GM23338 (cell line): ENCODE data around the gene CDC14A. TPM values are rescaled to one million over a fixed set of nuclear protein-coding genes. Genes with fewer than 3 reads are reported as not detected.

Experiments
- ATAC-seq: fragments of 200-7000 bp; cut with Tn5 transposase; 3 replicates; pipeline ENCODE4 v1.9.1; 2020
- DNase-seq: peaks from one replicate; pipeline ENCODE4 v3.0.0-alpha.2; 2015; ENCODE audit warnings: low spot score
- H2AFZ ChIP-seq: fragments of 200-600 bp; sonication (generic); 2 replicates; pipeline ENCODE4 v1.8.0; 2016; ENCODE audit warnings: antibody characterized with exemption, mild to moderate bottlenecking, moderate library complexity
- H3F3A ChIP-seq: fragments of 200-600 bp; sonication (generic); replicated peaks from 2 replicates; pipeline ENCODE4 v1.8.0; 2017; ENCODE audit warnings: antibody characterized with exemption, mixed run types, low read depth
- H3K27ac ChIP-seq: fragments of 200-600 bp; sonication (generic); 2 replicates; pipeline ENCODE4 v1.6.1; 2016; ENCODE audit warnings: low read depth
- H3K27me3 ChIP-seq: fragments of 200-600 bp; sonication (generic); 2 replicates; pipeline ENCODE4 v1.8.0; 2016; ENCODE audit warnings: mild to moderate bottlenecking, mixed run types, moderate library complexity; ENCODE audit not compliant: insufficient read depth
- H3K36me3 ChIP-seq: fragments of 200-600 bp; sonication (generic); 2 replicates; pipeline ENCODE4 v1.8.0; 2016; ENCODE audit warnings: mild to moderate bottlenecking; ENCODE audit not compliant: insufficient read depth
- H3K4me1 ChIP-seq: fragments of 200-600 bp; sonication (generic); 2 replicates; pipeline ENCODE4 v1.8.0; 2016; ENCODE audit warnings: mild to moderate bottlenecking, moderate library complexity; ENCODE audit not compliant: insufficient read depth
- H3K4me2 ChIP-seq: fragments of 200-600 bp; sonication (generic); 2 replicates; pipeline ENCODE4 v1.7.1; 2017; ENCODE audit warnings: mixed run types
- H3K4me3 ChIP-seq: fragments of 200-600 bp; sonication (generic); 2 replicates; pipeline ENCODE4 v1.6.1; 2016; ENCODE audit warnings: mixed run types
- H3K79me2 ChIP-seq: fragments of 200-600 bp; sonication (generic); replicated peaks from 2 replicates; pipeline ENCODE4 v1.8.0; 2017; ENCODE audit warnings: mild to moderate bottlenecking; ENCODE audit not compliant: insufficient read depth
- H3K9me2 ChIP-seq: fragments of 200-600 bp; sonication (generic); 2 replicates; pipeline ENCODE4 v1.8.0; 2017; ENCODE audit not compliant: insufficient read depth
- H4K20me1 ChIP-seq: fragments of 200-600 bp; sonication (generic); replicated peaks from 2 replicates; pipeline ENCODE4 v1.8.0; 2017; ENCODE audit warnings: mild to moderate bottlenecking; ENCODE audit not compliant: insufficient read depth
- H3K27ac Mint-ChIP-seq: 2 replicates; pipeline ENCODE4 v1.8.0; 2020; ENCODE audit warnings: inconsistent platforms, mild to moderate bottlenecking, moderate library complexity, mixed read lengths
- H3K27me3 Mint-ChIP-seq: 3 replicates; pipeline ENCODE4 v1.8.0; 2022; ENCODE audit warnings: low read depth, mild to moderate bottlenecking, moderate library complexity, mixed read lengths, inconsistent platforms; ENCODE audit not compliant: insufficient read depth, poor library complexity
- H3K36me3 Mint-ChIP-seq: 3 replicates; pipeline ENCODE4 v1.8.0; 2021; ENCODE audit warnings: low read depth, mild to moderate bottlenecking, inconsistent platforms, moderate library complexity, mixed read lengths
- H3K4me1 Mint-ChIP-seq: 3 replicates; pipeline ENCODE4 v1.8.0; 2020; ENCODE audit warnings: mild to moderate bottlenecking, inconsistent platforms, mixed read lengths
- H3K4me3 Mint-ChIP-seq: 3 replicates; pipeline ENCODE4 v1.8.0; 2021; ENCODE audit warnings: moderate library complexity, mild to moderate bottlenecking, inconsistent platforms, mixed read lengths
- H3K9me3 Mint-ChIP-seq: 3 replicates; pipeline ENCODE4 v1.8.0; 2020; ENCODE audit warnings: moderate library complexity, mild to moderate bottlenecking, inconsistent platforms, mixed read lengths
- CREB1 ChIP-seq: fragments of 250-450 bp; sonication (Bioruptor Pico); IDR thresholded peaks from 2 replicates; pipeline ENCODE4 v1.5.0; 2020; ENCODE audit warnings: low read depth, mild to moderate bottlenecking, moderate library complexity
- CTCF ChIP-seq, 2 experiments: fragments of 200-600 bp in 1 of 2; sonication (generic) in 1 of 2; conservative IDR thresholded peaks; 2 replicates each; pipeline versions ENCODE4 v1.5.1 to v1.6.1; 2016 to 2017; ENCODE audit warnings: antibody characterized with exemption in 2 of 2, low read depth in 2 of 2, mild to moderate bottlenecking in 2 of 2, moderate library complexity in 1 of 2
- ETS1 ChIP-seq: IDR thresholded peaks from 2 replicates; pipeline ENCODE4 v1.6.1; 2016; ENCODE audit warnings: antibody characterized with exemption
- EZH2 ChIP-seq: fragments of 200-600 bp; sonication (generic); IDR thresholded peaks from one replicate; pipeline ENCODE4 v1.8.0; 2017; ENCODE audit warnings: antibody characterized with exemption, mild to moderate bottlenecking, low read depth; ENCODE audit not compliant: unreplicated experiment
- EZH2phosphoT487 ChIP-seq: fragments of 200-600 bp; sonication (generic); IDR thresholded peaks from one replicate; pipeline ENCODE4 v1.8.1; 2018; ENCODE audit warnings: antibody characterized with exemption; ENCODE audit not compliant: unreplicated experiment
- JUNB ChIP-seq: IDR thresholded peaks from one replicate; pipeline ENCODE4 v1.6.1; 2016; ENCODE audit warnings: antibody characterized with exemption; ENCODE audit not compliant: unreplicated experiment
- NANOG ChIP-seq: IDR thresholded peaks from 2 replicates; pipeline ENCODE4 v1.6.1; 2016; ENCODE audit warnings: antibody characterized with exemption, borderline replicate concordance
- POLR2AphosphoS5 ChIP-seq: IDR thresholded peaks from 2 replicates; pipeline ENCODE4 v1.6.1; 2016; ENCODE audit warnings: antibody characterized with exemption, low read depth
- REST ChIP-seq: IDR thresholded peaks from one replicate; pipeline ENCODE4 v1.6.1; 2018; ENCODE audit warnings: antibody characterized with exemption; ENCODE audit not compliant: unreplicated experiment
- STAT1 ChIP-seq: IDR thresholded peaks from one replicate; pipeline ENCODE4 v1.6.1; 2016; ENCODE audit warnings: antibody characterized with exemption; ENCODE audit not compliant: unreplicated experiment
- ZNF114 ChIP-seq: fragments of 250-450 bp; sonication (Bioruptor Pico); IDR thresholded peaks from 2 replicates; pipeline ENCODE4 v1.5.0; 2020; ENCODE audit warnings: mild to moderate bottlenecking, moderate library complexity
- ZNF331 ChIP-seq: fragments of 250-450 bp; sonication (Bioruptor Pico); IDR thresholded peaks from 2 replicates; pipeline ENCODE4 v1.5.0; 2020; ENCODE audit warnings: low read depth, mild to moderate bottlenecking, moderate library complexity
- polyA plus RNA-seq: library from polyadenylated mRNA; unstranded; fragments of >200 nt; fragmentation: Nextera tagmentation; extraction: Ambion mirVana; gene quantifications from 2 replicates; pipeline ENCODE4 v1.2.1, GENCODE V29; 2016
- total RNA-seq: library from RNA; depleted of rRNA; stranded (reverse); fragments of >200 nt; shearing (Covaris generic); gene quantifications from 2 replicates; pipeline ENCODE4 v1.2.3, GENCODE V29; 2014

Gene CDC14A
- total and polyA plus RNA-seq, 2 experiments from 2014 or later: 11.1 to 20.8 TPM

GRCh38 chr1:100476735-100477290 is 124.5 kb downstream of the CDC14A start (continued):
- no peak for TF ChIP-seq CTCF (conservative IDR thresholded peaks at IDR 0.05; ENCODE audit: low read depth in 2 of 2)
- TF ChIP-seq REST: no peak
- no peak for TF ChIP-seq CREB1 (CRISPR knock-in tag)
- no peak for TF ChIP-seq JUNB
- no peak for TF ChIP-seq POLR2AphosphoS5
- no peak for TF ChIP-seq ZNF114 (CRISPR knock-in tag)

GRCh38 chr1:100478816-100479215 is 126.5 kb downstream of the CDC14A start:
- no peak overlapping the region for H3K27ac Mint-ChIP-seq
- Histone ChIP-seq H3K27ac (no peak overlapping the region), H3K4me2 (no peak overlapping the region), H3K4me1 (peaks cover 16% of the 10 kb centered on the region), H3K4me3 (no peak overlapping the region), H2AFZ (no peak overlapping the region), H3K9me2 (no peaks in the 10 kb centered on the region), H3F3A (no peaks in the 10 kb centered on the region), H3K79me2 (no peaks in the 10 kb centered on the region), H4K20me1 (no peaks in the 10 kb centered on the region), H3K36me3 (no peaks in the 10 kb centered on the region), H3K27me3 (no peaks in the 10 kb centered on the region)
- no peaks in the 10 kb centered on the region for H3K27me3 Mint-ChIP-seq
- H3K9me3 Mint-ChIP-seq: no peaks in the 10 kb centered on the region
- peaks cover 6% of the 10 kb centered on the region; the same call in 2 of the 3 replicates for H3K4me1 Mint-ChIP-seq
- DNase-seq: no peak
- peaks cover 6% of the 10 kb centered on the region for H3K36me3 Mint-ChIP-seq
- no peak for ATAC-seq
- H3K4me3 Mint-ChIP-seq: no peak overlapping the region
- TF ChIP-seq CREB1 (CRISPR knock-in tag): no peak
- no peak for TF ChIP-seq EZH2phosphoT487
- TF ChIP-seq CTCF (conservative IDR thresholded peaks at IDR 0.05; ENCODE audit: low read depth in 2 of 2): no peak
- TF ChIP-seq ZNF331: no peak
- no peak for TF ChIP-seq REST
- no peak for TF ChIP-seq ETS1
- TF ChIP-seq NANOG: no peak
- no peak for TF ChIP-seq ZNF114 (CRISPR knock-in tag)
- TF ChIP-seq STAT1: no peak
- TF ChIP-seq EZH2: no peak
- TF ChIP-seq JUNB: no peak
